HG03565 (cell line): ENCODE measurements around the gene EPHB3.

Experiments
- ATAC-seq: cut with Tn5 transposase; IDR thresholded peaks from one replicate; pipeline ENCODE4 v1.9.1; 2021; ENCODE audit warnings: mild to moderate bottlenecking, moderate library complexity; ENCODE audit not compliant: unreplicated experiment

Gene EPHB3

DNA sequence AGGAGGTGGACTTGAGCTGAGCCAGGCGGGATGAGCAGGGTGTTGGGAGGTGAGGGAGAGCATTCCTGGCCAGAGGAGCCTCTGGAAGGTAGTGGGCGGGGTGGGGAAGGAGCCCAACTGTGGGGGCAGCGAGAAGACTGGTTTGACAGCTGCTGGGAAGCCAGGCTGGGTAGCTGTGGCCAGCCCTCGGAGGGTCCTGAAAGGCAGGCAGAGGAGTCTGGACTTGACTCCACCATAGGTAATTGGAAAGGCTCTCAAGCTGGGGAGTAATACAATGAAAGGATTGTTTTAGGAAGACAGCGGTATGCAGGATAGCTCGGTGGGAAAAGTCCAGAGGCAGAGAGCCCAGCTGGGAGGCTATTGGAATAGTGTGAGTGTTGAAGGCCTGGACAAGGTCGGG lies 17.2 kb downstream of the EPHB3 start:
- ATAC-seq: no peak

DNA sequence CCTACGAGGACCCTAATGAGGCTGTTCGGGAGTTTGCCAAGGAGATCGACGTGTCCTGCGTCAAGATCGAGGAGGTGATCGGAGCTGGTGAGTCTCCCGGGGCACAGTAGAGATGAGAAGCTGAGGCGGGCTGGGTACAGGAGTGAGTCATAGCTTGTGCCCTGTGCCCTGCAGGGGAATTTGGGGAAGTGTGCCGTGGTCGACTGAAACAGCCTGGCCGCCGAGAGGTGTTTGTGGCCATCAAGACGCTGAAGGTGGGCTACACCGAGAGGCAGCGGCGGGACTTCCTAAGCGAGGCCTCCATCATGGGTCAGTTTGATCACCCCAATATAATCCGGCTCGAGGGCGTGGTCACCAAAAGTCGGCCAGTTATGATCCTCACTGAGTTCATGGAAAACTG lies 17.9 kb downstream of the EPHB3 start:
- ATAC-seq: no peak

DNA sequence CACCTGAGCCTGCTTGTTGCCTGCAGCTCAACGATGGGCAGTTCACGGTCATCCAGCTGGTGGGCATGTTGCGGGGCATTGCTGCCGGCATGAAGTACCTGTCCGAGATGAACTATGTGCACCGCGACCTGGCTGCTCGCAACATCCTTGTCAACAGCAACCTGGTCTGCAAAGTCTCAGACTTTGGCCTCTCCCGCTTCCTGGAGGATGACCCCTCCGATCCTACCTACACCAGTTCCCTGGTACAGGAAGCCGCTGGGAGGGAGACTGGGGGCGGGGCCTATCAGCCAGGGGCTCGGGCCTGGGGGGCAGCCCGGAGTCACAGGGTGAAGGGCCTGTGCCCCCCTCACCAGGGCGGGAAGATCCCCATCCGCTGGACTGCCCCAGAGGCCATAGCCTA lies 18.8 kb downstream of the EPHB3 start:
- ATAC-seq: no peak

DNA sequence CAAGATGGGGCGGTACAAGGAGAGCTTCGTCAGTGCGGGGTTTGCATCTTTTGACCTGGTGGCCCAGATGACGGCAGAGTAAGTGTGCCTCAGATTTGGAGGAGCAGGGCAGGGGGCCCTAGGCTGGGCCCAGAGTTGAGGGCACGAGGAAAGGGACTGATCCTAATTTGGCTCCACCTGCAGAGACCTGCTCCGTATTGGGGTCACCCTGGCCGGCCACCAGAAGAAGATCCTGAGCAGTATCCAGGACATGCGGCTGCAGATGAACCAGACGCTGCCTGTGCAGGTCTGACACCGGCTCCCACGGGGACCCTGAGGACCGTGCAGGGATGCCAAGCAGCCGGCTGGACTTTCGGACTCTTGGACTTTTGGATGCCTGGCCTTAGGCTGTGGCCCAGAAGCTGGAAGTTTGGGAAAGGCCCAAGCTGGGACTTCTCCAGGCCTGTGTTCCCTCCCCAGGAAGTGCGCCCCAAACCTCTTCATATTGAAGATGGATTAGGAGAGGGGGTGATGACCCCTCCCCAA lies 19.8 kb downstream of the EPHB3 start:
- ATAC-seq: no peak

DNA sequence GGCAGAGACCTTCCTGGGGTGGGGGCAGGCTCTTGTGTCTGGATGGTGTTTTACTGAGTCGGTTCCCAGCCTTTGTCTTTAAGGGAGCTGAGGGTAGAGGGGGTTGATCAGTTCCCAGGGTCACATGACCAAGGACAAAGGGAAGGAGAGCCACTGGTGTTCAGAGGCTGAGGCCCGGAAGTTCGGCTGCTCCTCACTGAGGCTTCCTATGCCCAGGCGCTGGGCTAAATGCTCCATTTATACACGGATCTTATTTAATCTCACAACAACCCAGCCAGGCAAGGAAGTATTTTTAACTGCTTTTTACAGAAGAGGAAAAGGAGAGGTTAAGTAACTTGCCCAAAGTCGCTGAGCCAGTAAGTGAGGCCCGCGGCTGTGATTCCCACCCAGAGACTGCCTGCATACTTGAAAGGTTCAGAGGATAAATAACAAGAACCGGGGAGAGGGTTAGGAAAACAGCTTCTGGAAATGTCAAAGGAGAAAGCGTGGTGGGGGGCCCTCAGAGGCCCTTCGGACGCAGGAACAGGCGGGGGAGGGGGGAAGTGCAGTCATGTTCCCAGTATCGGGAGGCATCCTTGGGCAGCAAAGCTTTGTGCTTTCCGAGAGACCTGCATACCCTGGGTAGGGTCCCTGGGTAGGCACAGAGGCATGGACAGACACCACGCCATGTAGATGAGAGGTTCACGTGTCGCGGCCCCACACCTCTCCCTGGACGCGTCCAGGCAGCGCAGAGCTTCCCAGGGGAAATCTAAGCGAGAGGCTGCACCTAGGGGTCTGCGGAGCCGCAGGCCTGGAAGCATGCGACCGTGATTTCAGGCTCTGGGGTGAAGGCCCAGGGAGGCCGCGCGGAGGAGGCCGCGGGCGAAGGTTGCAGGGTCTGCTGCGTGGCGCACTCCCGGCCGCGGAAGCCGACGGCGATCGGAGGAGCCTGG lies 21.3 kb downstream of the EPHB3 start:
- no peak for ATAC-seq

DNA sequence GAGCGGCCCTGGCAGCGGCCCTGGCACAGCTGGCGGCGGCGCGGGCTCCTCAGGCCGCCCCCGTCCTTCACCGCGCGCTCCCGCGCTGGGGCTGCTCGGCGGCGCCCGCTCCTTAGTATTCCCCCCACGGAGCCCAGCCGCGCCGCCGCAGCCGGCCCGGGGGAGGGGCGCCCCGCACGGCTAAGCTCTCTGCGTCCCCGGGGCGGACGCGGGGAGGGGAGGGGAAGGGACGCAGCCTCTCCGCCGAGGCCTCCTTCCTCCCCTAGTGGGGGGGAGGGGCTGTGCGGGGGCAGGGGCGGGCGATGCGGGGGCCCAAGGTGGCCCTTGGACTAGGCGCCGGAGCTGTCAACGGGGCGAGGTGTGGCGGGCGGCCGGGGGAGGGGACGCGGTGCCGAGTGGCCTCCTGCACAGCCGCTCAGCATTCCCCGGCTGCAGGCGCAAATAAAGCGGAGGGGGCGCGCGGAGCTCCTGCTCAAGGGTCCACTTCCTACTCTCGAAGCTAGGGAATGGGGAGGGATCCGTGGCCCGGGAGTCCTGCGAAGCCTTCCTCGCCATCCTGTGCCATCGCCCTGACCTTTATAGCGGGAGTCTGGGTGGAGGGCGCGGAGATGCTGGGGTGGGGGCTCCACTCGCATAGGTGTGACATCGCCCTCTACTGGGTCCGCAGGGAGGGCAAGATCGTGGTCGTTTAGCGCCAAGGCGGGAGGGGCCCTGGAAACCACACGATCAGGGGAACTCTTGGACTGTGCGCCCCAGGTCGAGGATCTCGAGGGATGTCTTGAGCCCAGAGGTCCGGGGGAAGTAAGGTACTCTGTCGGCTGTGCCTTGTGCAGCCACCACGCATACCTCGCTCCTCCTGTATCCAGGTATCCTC lies 22.2 kb downstream of the EPHB3 start:
- no peak for ATAC-seq

DNA sequence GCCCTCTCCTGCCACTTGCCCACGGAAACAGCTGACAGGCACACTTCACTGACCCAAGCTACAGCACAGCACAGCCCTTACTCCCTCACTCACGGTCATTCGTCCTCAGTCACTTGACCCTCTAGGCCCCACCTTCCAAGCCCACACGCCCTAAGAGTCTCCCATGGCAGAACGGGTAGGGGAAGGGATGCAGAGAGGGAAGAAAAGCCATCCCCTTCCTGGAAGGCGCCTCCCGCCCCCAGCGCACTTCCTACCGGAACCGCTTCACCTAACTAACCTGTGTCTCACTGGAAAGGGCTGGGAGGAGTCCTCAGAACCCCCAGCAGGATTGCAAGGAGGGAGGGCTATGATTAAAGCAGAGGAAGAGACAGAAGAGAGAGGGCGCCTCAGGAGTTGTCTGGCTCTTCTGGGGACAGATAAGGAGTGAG lies 22.9 kb downstream of the EPHB3 start:
- no peak for ATAC-seq

DNA sequence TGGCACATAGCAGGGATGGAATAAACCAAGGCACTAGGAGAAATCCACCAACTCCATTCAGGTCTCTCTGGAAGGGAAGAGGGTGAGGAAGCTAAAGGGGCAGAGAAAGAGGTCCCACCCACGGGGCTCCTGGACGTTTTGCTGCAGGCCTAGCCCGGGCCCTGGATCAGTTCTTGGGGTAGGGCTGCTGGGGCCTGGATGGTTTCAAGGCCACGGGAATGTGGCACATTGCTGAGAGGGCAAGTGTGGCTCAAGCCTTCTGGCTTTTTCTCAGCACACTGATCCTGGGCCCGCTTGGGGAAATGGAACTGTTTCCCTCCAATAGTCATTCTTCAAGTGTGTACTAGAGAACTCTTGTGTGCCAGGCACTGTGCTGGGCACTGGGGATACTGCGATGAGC lies 24.0 kb downstream of the EPHB3 start:
- ATAC-seq: no peak

DNA sequence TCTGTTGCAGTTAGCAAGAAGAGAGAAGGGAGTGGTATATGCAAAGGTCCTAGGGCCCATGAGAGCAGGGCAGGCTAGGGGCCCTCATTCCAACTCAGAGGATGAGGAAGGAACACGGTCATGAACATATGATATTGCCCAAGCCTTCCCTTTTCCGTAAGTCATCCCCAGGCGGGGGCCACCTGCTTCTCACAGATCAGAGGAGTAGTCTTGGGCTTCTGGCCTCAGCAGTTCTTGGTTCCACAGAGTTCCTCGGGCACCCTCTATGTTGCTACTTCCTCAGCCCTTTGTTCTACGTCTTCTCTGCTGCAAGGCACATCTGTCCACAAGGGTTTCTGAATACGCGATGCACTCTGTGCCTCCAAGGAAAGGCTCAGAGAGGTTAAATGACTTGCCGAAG lies 25.3 kb downstream of the EPHB3 start:
- no peak for ATAC-seq

DNA sequence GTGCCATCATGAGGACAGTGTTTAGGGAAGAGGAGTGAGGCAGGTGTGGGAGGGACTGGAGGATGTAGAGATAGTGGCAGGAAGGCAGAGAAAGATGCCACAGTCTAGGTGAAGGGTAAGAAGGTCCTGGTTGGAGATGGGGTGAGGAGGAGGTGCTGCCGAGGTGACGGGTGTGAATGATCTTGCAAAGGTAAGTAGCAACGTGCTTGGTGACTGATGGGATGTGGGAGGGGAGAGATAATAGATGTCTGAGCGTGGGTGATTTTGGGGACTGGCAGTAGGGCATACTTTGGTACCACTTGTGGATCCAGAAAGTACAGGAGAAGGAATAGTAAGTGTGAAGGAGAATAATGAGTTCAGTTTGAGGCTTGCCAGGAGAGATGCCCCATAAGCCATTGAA lies 27.2 kb downstream of the EPHB3 start:
- ATAC-seq: no peak

DNA sequence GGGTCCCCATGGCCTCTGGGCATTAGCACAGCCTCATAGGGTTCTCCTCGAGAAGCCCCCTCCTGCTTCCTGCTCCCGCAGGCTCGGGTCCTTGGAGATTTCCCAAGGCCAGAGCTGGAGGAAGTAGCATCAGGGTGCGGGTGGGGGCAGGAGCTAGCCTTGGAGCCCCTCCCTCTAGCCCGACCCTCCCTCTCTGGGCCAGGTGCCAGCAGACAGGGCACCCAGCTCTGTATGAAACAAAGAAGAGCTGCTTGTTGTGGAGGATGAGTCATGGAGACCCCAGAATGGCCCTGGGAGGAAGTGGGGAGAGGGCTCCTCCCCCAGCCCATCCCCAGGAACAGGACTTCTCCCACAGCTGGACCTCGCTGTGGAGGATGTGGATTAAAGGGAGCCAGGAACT lies 29.2 kb downstream of the EPHB3 start:
- no peak for ATAC-seq

DNA sequence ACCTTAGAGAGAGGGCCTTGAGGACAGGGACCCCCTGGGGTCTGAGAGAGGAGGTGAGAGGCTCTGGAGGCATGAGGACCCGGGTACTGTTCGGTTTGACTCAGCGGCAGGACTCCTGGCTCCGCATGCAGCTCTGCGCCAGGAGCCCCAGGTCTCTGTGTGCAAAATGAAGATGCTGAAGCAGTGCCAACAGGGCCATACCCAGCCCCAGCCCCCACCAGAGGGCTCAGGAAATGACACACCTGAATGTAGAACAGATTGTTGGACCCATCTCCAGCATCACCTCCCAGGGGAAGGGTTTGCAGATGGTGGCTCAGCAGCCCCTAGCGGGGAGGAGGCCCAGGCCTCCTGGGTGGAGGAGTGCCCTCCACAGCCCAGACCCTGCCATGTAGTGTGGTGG lies 30.2 kb downstream of the EPHB3 start:
- ATAC-seq: no peak

DNA sequence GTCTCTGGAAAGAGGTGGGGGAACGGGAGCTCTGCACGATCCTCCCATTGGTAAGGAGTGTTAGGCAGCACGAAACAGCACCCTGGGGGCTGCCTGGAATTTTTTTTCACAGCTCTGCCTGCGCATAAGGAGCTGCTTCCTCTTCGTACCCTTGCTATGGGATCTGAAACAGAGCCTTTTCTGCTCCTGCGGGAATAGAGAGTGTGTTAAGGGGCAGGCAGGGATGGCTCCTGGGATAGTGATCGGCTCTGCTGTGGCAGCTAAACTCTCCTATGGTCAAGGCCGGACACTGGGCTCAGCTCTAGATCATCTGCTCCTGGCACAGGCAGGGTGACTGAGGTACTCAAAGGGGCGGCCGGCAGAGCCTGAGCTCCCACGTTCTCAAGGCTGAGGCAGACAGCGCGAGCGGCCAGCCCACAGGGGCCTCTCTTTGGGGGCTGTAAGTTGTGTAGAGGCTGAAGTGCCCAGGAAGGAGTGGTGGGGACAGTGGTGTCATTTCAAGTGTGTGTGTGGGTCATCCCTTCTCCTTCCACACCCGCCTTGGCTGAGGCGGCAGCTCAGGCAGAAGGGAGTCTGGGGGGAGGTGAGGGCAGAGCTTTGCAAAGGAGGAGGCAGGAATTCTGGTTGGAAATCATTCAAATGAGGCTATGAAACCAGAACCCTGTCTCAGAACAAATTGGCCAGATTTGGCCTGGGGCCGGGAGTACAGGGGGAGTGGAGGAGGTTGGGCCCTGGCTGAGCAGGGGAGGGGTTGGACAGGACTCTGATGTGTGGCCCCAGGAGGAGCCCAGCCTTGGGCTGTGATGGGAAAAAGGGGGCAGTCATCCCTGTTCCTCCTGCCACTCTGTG lies 31.0 kb downstream of the EPHB3 start:
- no peak for ATAC-seq

DNA sequence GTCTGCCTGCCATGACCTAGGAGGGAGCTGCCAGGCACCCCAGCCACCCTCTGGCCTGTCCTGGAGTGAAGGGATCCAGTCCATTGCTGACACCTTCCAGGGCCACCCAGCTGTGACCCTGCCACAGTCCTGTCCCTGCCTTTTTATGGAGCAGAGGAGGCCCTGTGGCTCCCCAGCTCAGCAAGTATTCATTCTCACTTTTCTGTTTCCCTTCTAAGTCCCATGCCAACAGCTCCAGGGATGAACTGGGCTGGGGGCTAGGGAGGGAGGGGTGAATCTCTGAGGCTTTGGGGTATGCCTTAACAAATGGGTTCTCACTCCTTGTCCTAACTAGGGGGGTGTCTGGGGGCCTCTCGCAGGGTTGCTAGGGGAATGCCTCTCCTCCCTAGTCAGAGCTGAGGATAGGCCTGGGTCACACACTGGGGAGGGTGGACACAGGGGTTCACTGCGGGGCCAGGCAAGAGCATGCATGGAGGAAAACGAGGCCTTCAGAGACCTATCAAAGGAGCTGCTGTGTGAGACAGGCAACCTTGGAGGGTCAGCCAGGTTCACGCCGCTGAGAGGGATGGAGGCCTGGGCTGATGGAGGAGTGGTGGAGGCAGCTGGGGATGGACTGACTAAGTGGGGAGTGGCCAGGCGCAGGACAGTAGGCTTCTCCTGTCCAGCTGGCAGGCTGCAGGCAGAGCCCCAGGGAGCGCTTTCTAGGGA lies 31.8 kb downstream of the EPHB3 start:
- ATAC-seq: no peak

DNA sequence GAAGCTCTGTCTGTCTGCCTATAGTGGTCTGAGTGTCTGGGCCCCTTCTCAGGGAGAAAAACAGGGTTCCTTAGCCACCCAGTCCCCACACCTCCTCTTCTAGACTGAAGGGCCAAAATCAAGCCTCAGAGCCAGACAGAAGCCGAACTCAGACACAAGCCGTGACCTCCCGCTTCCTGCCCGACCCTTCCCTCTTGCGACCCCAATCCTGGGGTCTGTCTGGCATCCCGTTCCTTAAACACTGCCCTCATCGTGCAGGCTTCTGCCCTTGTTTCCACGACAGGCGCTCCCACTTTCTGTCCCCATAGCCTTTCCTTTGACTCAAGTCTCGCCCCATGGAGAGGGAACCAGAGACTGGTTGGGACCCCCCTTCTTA lies 32.3 kb downstream of the EPHB3 start:
- no peak for ATAC-seq

DNA sequence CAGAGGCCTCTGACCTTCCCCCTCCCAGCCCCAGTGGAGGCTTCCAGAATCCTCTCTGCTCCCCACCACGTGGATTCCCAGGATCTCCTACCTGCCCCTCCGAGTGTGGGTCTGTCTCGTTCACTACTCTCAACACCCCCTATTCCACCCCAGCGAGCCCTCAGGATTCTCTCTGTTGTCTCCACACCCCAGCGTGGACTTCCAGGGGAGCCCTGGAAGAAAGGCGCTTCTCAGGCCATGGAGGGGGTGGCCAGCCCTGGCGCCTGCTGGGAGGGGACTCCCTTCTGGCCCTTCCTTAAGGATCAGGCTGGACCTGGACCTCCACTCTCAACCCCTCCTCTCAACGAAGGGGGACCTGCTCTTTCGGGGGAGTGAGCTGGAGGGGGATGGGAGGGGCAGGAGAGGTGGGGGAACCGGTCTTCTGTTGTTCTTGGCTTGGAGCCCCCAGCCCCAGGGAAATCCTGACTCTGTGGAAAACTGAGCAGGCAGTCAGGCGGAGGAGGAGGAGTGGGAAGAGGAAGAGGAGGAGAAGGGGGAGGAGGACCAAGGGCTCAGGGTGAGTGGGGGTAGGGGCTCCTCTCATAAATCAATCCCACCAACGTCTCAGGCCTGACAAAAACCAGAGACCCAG lies 32.9 kb downstream of the EPHB3 start:
- ATAC-seq: no peak

DNA sequence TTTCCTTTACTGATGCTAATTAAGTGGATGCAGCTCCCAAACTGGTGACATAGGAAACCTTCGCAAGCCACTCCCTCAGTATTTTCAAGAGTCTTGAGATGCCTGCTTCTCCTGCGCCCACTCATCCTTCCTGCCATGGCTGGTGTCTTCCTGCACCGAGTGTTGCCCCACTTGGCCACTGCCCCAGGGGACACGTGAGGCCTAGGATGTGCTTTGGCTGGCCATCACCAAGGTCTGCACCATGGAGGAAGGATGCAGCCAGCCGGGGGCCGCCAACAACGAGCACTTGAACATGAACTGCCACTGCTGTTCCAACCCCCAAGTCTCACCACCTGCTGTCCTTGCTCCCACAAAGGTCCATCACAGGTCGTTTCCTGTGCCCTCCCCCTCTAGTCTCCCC lies 34.1 kb downstream of the EPHB3 start:
- ATAC-seq: no peak

DNA sequence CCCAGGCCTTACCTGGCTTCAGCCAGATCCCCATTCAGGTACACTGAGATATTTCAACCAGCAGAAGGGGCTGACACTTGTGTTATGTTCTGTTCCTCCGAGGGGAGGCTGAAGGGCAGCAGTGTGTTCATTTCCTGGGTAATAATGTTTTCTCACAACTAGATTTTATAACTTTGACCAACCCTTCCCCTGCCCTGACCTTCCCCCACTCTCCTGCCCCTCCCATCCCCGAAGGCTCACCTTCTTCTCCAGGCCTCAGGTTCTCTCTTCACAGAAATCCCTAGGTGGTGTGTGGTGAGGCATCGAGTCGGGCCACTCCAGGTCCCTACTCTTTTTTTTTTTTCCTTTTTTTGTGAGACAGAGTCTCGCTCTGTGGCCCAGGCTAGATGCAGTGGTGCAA lies 34.6 kb downstream of the EPHB3 start:
- ATAC-seq: no peak

DNA sequence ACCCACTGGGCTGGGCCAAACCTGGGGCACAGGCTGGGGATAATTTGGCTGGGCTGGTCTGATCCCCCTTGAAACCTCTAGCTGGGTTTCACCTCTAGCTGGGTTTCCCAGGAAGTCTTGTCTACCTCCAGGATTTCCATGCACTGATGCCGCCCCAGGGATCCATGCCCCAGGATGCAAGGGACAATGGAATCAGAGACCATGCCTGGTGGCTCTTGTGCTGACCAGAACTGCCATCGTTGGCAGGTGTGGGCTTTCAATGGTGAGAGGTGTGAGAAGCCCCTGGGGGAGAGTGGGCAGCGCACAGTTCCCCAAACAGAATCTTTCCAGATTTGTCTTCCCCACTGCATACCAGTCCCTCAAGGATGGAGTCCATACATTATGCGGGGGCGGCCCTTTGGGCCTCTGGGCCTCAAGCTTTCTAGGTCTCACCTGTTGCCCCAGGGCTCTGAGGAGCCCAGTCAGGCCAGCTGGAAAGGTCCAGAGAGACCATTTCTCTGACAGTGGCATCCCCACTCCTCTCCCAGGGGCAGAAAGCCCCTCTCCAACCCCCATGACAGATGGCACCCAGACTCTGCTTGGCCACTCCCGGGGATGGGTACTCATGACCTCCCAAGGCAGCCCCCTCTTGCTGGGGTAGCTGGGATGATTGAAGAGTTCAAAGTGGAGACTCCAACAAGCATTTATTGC lies 35.4 kb downstream of the EPHB3 start:
- no peak for ATAC-seq
